PFSK-1 (cell line): Measurements from ENCODE around the gene RBM20.

ENCODE experiments used
- FOXP2 ChIP-seq: optimal IDR thresholded peaks from 2 replicates; pipeline ENCODE3; 2011; ENCODE audit warnings: borderline replicate concordance, control low read depth, inconsistent platforms; ENCODE audit not compliant: insufficient read depth; ENCODE audit errors: extremely low read length, extremely low read depth
- POLR2AphosphoS5 ChIP-seq: IDR thresholded peaks from 2 replicates; pipeline ENCODE4 v1.6.1; 2012; ENCODE audit warnings: low read depth, mild to moderate bottlenecking, control low read depth, low read length, moderate library complexity
- SIN3A ChIP-seq: IDR thresholded peaks from 2 replicates; pipeline ENCODE4 v1.6.1; 2012; ENCODE audit warnings: mild to moderate bottlenecking, low read length, moderate library complexity, borderline replicate concordance; ENCODE audit not compliant: insufficient read depth
- TAF1 ChIP-seq: IDR thresholded peaks from 2 replicates; pipeline ENCODE4 v1.6.1; 2012; ENCODE audit warnings: low read length, control low read depth, borderline replicate concordance; ENCODE audit not compliant: insufficient read depth
- TF ChIP-seq, protein P1 (sequence below), 2 experiments: IDR thresholded peaks; 2 replicates each; pipeline versions ENCODE4 v1.6.1 to v1.8.0; 2011 to 2012; ENCODE audit warnings: low read depth in 2 of 2, low read length in 2 of 2, control low read depth in 1 of 2, inconsistent platforms in 1 of 2, mild to moderate bottlenecking in 1 of 2, moderate library complexity in 1 of 2; ENCODE audit not compliant: insufficient read depth in 1 of 2

The RBM20 gene

DNA sequence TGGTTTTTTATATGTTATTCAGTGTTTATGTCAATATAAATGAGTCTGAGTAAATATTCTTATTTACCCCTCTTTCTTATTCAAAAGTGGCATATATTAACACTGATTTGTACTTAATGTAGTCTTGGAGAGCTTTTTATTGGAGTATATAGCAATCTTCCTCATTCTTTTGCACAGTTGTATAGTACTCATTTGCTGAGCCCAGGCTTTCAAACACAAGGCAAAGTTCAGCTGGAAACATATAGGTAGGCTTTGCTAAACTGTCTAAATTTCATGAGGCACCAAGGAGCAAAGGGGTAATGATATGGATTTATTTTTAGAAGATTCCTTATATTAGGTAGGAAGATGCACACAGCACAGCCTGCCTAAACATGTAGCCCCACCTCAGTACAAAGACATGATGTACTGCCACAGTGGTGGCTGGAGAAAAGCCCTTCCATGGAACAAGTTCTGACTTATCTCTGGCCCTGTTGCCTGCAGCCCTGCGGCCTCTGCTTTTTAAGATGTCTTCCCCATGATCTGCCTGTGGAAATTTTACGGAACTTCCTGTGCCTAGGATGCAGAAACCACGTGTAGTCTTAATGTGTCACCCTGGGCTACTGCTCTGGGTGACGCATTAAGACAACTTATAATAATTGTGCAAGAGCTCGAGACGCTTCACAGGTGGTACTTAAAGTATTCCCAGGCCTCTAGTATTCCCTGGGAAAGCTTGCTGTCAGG lies 218.0 kb downstream of the RBM20 start:
- no peak for TF ChIP-seq FOXP2
- TF ChIP-seq SIN3A = no peak
- no peak for TF ChIP-seq POLR2AphosphoS5
- TF ChIP-seq TAF1 = no peak
- TF ChIP-seq, protein P1, sequence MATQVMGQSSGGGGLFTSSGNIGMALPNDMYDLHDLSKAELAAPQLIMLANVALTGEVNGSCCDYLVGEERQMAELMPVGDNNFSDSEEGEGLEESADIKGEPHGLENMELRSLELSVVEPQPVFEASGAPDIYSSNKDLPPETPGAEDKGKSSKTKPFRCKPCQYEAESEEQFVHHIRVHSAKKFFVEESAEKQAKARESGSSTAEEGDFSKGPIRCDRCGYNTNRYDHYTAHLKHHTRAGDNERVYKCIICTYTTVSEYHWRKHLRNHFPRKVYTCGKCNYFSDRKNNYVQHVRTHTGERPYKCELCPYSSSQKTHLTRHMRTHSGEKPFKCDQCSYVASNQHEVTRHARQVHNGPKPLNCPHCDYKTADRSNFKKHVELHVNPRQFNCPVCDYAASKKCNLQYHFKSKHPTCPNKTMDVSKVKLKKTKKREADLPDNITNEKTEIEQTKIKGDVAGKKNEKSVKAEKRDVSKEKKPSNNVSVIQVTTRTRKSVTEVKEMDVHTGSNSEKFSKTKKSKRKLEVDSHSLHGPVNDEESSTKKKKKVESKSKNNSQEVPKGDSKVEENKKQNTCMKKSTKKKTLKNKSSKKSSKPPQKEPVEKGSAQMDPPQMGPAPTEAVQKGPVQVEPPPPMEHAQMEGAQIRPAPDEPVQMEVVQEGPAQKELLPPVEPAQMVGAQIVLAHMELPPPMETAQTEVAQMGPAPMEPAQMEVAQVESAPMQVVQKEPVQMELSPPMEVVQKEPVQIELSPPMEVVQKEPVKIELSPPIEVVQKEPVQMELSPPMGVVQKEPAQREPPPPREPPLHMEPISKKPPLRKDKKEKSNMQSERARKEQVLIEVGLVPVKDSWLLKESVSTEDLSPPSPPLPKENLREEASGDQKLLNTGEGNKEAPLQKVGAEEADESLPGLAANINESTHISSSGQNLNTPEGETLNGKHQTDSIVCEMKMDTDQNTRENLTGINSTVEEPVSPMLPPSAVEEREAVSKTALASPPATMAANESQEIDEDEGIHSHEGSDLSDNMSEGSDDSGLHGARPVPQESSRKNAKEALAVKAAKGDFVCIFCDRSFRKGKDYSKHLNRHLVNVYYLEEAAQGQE (IDR thresholded peaks at IDR 0.05; ENCODE audit: insufficient read depth in 1 of 2, low read depth in 2 of 2, low read length in 2 of 2) = no peak

DNA sequence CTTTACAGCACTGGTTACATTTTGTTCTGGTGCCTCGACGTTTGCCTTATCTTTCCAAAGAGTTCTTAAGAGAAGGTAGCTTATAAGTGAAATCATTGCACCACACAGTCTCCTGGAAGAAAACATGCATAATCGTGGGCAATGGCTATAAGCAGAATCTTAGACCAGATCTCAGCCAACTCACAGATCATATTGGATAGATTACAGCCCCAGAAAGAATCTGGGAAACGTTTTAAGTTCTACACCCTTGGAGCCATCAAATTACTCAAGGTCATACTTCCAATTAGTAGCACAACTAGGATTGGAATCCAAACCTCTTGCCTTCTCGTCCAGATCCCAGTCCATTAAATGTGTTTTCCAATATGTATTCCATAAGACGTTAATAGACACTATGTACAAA lies 218.8 kb downstream of the RBM20 start:
- no peak for TF ChIP-seq FOXP2
- no peak for TF ChIP-seq TAF1
- TF ChIP-seq SIN3A = no peak
- TF ChIP-seq, protein P1 (IDR thresholded peaks at IDR 0.05; ENCODE audit: insufficient read depth in 1 of 2, low read depth in 2 of 2, low read length in 2 of 2) = no peak
- TF ChIP-seq POLR2AphosphoS5 = no peak

- TF ChIP-seq FOXP2 = no peak
- TF ChIP-seq TAF1 = no peak
- TF ChIP-seq SIN3A = no peak
- TF ChIP-seq, protein P1 (IDR thresholded peaks at IDR 0.05; ENCODE audit: insufficient read depth in 1 of 2, low read depth in 2 of 2, low read length in 2 of 2) = no peak
- TF ChIP-seq POLR2AphosphoS5 = no peak
Measured at GRCh38 chr10:110863361-110863760, 219.2 kb downstream of the RBM20 start.

DNA sequence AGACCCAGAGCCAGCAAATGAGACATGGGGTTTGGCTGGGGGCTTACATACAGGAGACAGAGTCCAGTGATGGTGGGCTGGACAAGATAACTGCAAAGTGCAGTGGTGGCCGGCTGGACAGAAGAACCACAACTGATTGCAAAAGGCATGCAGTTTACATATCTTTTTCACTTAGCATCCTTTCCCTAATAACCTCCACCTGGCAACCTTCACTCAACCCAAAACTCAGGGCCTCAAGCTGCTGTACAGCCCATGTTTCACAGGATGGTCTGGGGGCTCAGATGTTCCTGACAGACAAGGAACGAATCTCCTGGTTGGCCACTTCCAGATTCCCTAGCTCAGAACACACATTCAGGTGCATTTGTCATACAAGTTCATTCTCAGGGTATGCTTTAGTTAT lies 219.8 kb downstream of the RBM20 start:
- TF ChIP-seq FOXP2 (no peak), POLR2AphosphoS5 (no peak), TAF1 (no peak), SIN3A (no peak)

- TF ChIP-seq TAF1 (no peak), POLR2AphosphoS5 (no peak), FOXP2 (no peak), SIN3A (no peak)
- TF ChIP-seq, protein P1 (IDR thresholded peaks at IDR 0.05; ENCODE audit: insufficient read depth in 1 of 2, low read depth in 2 of 2, low read length in 2 of 2) = no peak
Measured at GRCh38 chr10:110864662-110865140, 220.6 kb downstream of the RBM20 start.
